Endothelial cell (in vitro differentiated cells): ENCODE measurements around the gene DIP2C. TPM values are rescaled to one million over a fixed set of nuclear protein-coding genes. Genes with fewer than 3 reads are reported as not detected.

Experiments used
- DNase-seq: peaks from one replicate; pipeline ENCODE4 v3.0.0; 2021; ENCODE audit warnings: low spot score
- H3K27ac Mint-ChIP-seq: one replicate; pipeline ENCODE4 v1.8.0; 2021; ENCODE audit warnings: mixed read lengths, inconsistent platforms; ENCODE audit not compliant: unreplicated experiment
- H3K27me3 Mint-ChIP-seq: one replicate; pipeline ENCODE4 v1.8.0; 2021; ENCODE audit warnings: mild to moderate bottlenecking, moderate library complexity, mixed read lengths, inconsistent platforms; ENCODE audit not compliant: unreplicated experiment
- H3K36me3 Mint-ChIP-seq: one replicate; pipeline ENCODE4 v1.8.0; 2021; ENCODE audit warnings: mild to moderate bottlenecking, low read depth, mixed read lengths, inconsistent platforms; ENCODE audit not compliant: unreplicated experiment
- H3K4me1 Mint-ChIP-seq: one replicate; pipeline ENCODE4 v1.8.0; 2021; ENCODE audit warnings: mild to moderate bottlenecking, mixed read lengths, inconsistent platforms; ENCODE audit not compliant: unreplicated experiment
- H3K4me3 Mint-ChIP-seq: one replicate; pipeline ENCODE4 v1.8.0; 2021; ENCODE audit warnings: mild to moderate bottlenecking, mixed read lengths, inconsistent platforms; ENCODE audit not compliant: unreplicated experiment
- H3K9me3 Mint-ChIP-seq: one replicate; pipeline ENCODE4 v1.8.0; 2021; ENCODE audit warnings: mixed read lengths, inconsistent platforms; ENCODE audit not compliant: unreplicated experiment
- CTCF ChIP-seq: fragments of 200-600 bp; sonication (generic); IDR thresholded peaks from one replicate; pipeline ENCODE4 v1.5.0; 2021; ENCODE audit warnings: antibody characterized with exemption; ENCODE audit not compliant: unreplicated experiment
- total RNA-seq: library from RNA; stranded (reverse); fragmentation: NEBNext Ultra II Directional; extraction: Animal tissue kit (Norgen Biotek cat#: 25700); gene quantifications from one replicate; pipeline ENCODE4 v1.2.1, GENCODE V29; 2021; ENCODE audit not compliant: unreplicated experiment

Gene DIP2C
- total RNA-seq, 1 donor from 2014 or later, result 13.1 TPM

- Mint-ChIP-seq H3K36me3 (no peaks in the 10 kb centered on the region), H3K9me3 (no peaks in the 10 kb centered on the region), H3K4me1 (peaks cover 9% of the 10 kb centered on the region), H3K4me3 (no peak overlapping the region), H3K27ac (no peak overlapping the region), H3K27me3 (peaks cover 11% of the 10 kb centered on the region)
- DNase-seq, result no peak
- TF ChIP-seq CTCF, result no peak
Measured at GRCh38 chr10:521261-522250, 167.9 kb downstream of the DIP2C start.

GRCh38 chr10:520402-520787, 169.1 kb downstream of the DIP2C start:
- no peak for TF ChIP-seq CTCF
- no peak for DNase-seq
- Mint-ChIP-seq H3K36me3 (no peaks in the 10 kb centered on the region), H3K27ac (no peak overlapping the region), H3K4me1 (peaks cover 13% of the 10 kb centered on the region), H3K27me3 (peaks cover 11% of the 10 kb centered on the region), H3K9me3 (no peaks in the 10 kb centered on the region), H3K4me3 (no peak overlapping the region)

- Mint-ChIP-seq H3K27ac (no peak overlapping the region), H3K36me3 (no peaks in the 10 kb centered on the region), H3K4me1 (peaks cover 13% of the 10 kb centered on the region), H3K4me3 (no peak overlapping the region), H3K9me3 (no peaks in the 10 kb centered on the region), H3K27me3 (peaks cover 11% of the 10 kb centered on the region)
- no peak for TF ChIP-seq CTCF
- DNase-seq, result no peak
Measured at GRCh38 chr10:519716-520401, 169.6 kb downstream of the DIP2C start.

- H3K36me3 Mint-ChIP-seq, result no peaks in the 10 kb centered on the region
- H3K9me3 Mint-ChIP-seq, result no peaks in the 10 kb centered on the region
- H3K27me3 Mint-ChIP-seq, result peaks cover 11% of the 10 kb centered on the region
- DNase-seq, result no peak
- H3K4me1 Mint-ChIP-seq, result peaks cover 13% of the 10 kb centered on the region
- no peak for TF ChIP-seq CTCF
- H3K4me3 Mint-ChIP-seq, result no peak overlapping the region
- H3K27ac Mint-ChIP-seq, result no peak overlapping the region
Measured at GRCh38 chr10:519055-519715, 170.3 kb downstream of the DIP2C start.
